DOHH2 (cell line): Measurements from ENCODE around the gene B3GNT8.

Experiments
- EZH2phosphoT487 ChIP-seq: fragments of 200-600 bp; sonication (generic); IDR thresholded peaks from 2 replicates; pipeline ENCODE4 v1.6.1; 2017; ENCODE audit warnings: borderline replicate concordance, mild to moderate bottlenecking, antibody characterized with exemption, low read length, moderate library complexity, mixed read lengths
- TF ChIP-seq, protein P1 (sequence below): fragments of 200-600 bp; sonication (generic); IDR thresholded peaks from one replicate; pipeline ENCODE4 v1.5.1; 2014; ENCODE audit warnings: antibody characterized with exemption, mild to moderate bottlenecking, low read depth, low read length; ENCODE audit not compliant: poor library complexity, severe bottlenecking

DNA sequence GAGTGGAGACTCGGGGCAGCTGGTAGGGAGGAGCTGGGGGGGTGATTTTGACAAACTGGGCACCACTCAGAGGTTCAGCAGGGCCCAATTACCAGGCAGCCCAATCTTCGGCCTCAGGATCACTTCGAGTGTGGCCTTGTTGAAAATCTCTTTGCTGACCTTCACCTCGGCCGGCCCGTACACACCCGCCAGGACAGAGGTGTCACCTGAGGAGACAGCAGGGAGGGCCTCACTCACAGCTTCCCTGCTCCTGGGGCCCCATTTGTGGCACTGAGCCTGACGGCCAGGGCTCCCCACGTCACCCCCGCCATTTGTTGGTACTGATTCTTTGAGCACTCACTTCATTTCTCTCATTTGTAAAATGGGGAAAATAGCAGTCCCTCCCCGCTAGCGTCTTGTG, 34.4 kb downstream of the B3GNT8 start:
- TF ChIP-seq, protein P1, sequence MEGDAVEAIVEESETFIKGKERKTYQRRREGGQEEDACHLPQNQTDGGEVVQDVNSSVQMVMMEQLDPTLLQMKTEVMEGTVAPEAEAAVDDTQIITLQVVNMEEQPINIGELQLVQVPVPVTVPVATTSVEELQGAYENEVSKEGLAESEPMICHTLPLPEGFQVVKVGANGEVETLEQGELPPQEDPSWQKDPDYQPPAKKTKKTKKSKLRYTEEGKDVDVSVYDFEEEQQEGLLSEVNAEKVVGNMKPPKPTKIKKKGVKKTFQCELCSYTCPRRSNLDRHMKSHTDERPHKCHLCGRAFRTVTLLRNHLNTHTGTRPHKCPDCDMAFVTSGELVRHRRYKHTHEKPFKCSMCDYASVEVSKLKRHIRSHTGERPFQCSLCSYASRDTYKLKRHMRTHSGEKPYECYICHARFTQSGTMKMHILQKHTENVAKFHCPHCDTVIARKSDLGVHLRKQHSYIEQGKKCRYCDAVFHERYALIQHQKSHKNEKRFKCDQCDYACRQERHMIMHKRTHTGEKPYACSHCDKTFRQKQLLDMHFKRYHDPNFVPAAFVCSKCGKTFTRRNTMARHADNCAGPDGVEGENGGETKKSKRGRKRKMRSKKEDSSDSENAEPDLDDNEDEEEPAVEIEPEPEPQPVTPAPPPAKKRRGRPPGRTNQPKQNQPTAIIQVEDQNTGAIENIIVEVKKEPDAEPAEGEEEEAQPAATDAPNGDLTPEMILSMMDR = no peak
- no peak for TF ChIP-seq EZH2phosphoT487
